Measurements from ENCODE around the gene TRABD2A.
A peak's percentile ranks its signal among the peaks of the same experiment; 100 is the strongest.

The TRABD2A gene

GRCh38 chr2:84817239-84817655, 63.6 kb downstream of the TRABD2A start:
- DNase-seq (ENCODE audit: low read depth in 2 of 2), result no peak

GRCh38 chr2:84816426-84817026, 64.4 kb downstream of the TRABD2A start:
- DNase-seq (ENCODE audit: low read depth in 2 of 2), result no peak

- DNase-seq (ENCODE audit: low read depth in 2 of 2), result no peak
These were observed 65.7 kb downstream of the TRABD2A start for GRCh38 chr2:84815146-84815545.

GRCh38 chr2:84811839-84812431, 68.9 kb downstream of the TRABD2A start:
- no peak for DNase-seq (ENCODE audit: low read depth in 2 of 2)

GRCh38 chr2:84808279-84808678, 72.6 kb downstream of the TRABD2A start:
- DNase-seq (ENCODE audit: low read depth in 2 of 2), result no peak

GRCh38 chr2:84807063-84807485, 73.8 kb downstream of the TRABD2A start:
- no peak for DNase-seq (ENCODE audit: low read depth in 2 of 2)

GRCh38 chr2:84805250-84805958, 75.5 kb downstream of the TRABD2A start:
- DNase-seq (ENCODE audit: low read depth in 2 of 2), result no peak

GRCh38 chr2:84801811-84802210, 79.1 kb downstream of the TRABD2A start:
- DNase-seq (ENCODE audit: low read depth in 2 of 2), result no peak

- no peak for DNase-seq (ENCODE audit: low read depth in 2 of 2)
These were observed 80.6 kb downstream of the TRABD2A start for GRCh38 chr2:84800194-84800805.

GRCh38 chr2:84799772-84800171, 81.1 kb downstream of the TRABD2A start:
- DNase-seq (ENCODE audit: low read depth in 2 of 2), result no peak

GRCh38 chr2:84797271-84797670, 83.6 kb downstream of the TRABD2A start:
- DNase-seq (ENCODE audit: low read depth in 2 of 2), result no peak

GRCh38 chr2:84796798-84797197, 84.1 kb downstream of the TRABD2A start:
- no peak for DNase-seq (ENCODE audit: low read depth in 2 of 2)

- no peak for DNase-seq (ENCODE audit: low read depth in 2 of 2)
These were observed 87.2 kb downstream of the TRABD2A start for GRCh38 chr2:84793641-84794040.

- DNase-seq (ENCODE audit: low read depth in 2 of 2), result no peak
These were observed 87.9 kb downstream of the TRABD2A start for GRCh38 chr2:84792856-84793522.

- no peak for DNase-seq (ENCODE audit: low read depth in 2 of 2)
These were observed 92.4 kb downstream of the TRABD2A start for GRCh38 chr2:84788498-84788897.

- no peak for DNase-seq (ENCODE audit: low read depth in 2 of 2)
These were observed 92.9 kb downstream of the TRABD2A start for GRCh38 chr2:84788027-84788426.

GRCh38 chr2:84786601-84787000, 94.3 kb downstream of the TRABD2A start:
- DNase-seq (ENCODE audit: low read depth in 2 of 2), result no peak

GRCh38 chr2:84785950-84786349, 94.9 kb downstream of the TRABD2A start:
- no peak for DNase-seq (ENCODE audit: low read depth in 2 of 2)

GRCh38 chr2:84782717-84783442, 98.0 kb downstream of the TRABD2A start:
- no peak for DNase-seq (ENCODE audit: low read depth in 2 of 2)

GRCh38 chr2:84781942-84782716, 98.8 kb downstream of the TRABD2A start:
- peak; percentile 17 to 34 for DNase-seq (ENCODE audit: low read depth in 2 of 2)

GRCh38 chr2:84779781-84780180, 101.1 kb downstream of the TRABD2A start:
- no peak for DNase-seq (ENCODE audit: low read depth in 2 of 2)
